Measurements from ENCODE around the gene MRPS14. TPM values are rescaled to one million over a fixed set of nuclear protein-coding genes. Genes with fewer than 3 reads are reported as not detected.

Gene MRPS14
- total RNA-seq, 1 donor: 17.7 TPM

- Histone ChIP-seq H3K79me2 (ENCODE audit: insufficient read depth, low read length) (no peaks in the 10 kb centered on the region), H3K36me3 (ENCODE audit: insufficient read depth, low read length) (no peaks in the 10 kb centered on the region), H2AFZ (ENCODE audit: low read length) (no peak overlapping the region), H3K27me3 (ENCODE audit: insufficient read depth, low read length) (no peaks in the 10 kb centered on the region), H3K4me2 (ENCODE audit: insufficient read depth, low read length) (peak overlapping the region; percentile 1), H3K9me3 (ENCODE audit: low read depth, low read length) (no peaks in the 10 kb centered on the region), H3K4me3 (ENCODE audit: insufficient read depth, low read length) (no peak overlapping the region), H3K4me1 (ENCODE audit: insufficient read depth, low read length) (peaks cover 13% of the 10 kb centered on the region), H4K20me1 (ENCODE audit: insufficient read depth, low read length) (no peaks in the 10 kb centered on the region), H3K27ac (ENCODE audit: low read depth, low read length) (no peak overlapping the region)
- TF ChIP-seq, protein P1, sequence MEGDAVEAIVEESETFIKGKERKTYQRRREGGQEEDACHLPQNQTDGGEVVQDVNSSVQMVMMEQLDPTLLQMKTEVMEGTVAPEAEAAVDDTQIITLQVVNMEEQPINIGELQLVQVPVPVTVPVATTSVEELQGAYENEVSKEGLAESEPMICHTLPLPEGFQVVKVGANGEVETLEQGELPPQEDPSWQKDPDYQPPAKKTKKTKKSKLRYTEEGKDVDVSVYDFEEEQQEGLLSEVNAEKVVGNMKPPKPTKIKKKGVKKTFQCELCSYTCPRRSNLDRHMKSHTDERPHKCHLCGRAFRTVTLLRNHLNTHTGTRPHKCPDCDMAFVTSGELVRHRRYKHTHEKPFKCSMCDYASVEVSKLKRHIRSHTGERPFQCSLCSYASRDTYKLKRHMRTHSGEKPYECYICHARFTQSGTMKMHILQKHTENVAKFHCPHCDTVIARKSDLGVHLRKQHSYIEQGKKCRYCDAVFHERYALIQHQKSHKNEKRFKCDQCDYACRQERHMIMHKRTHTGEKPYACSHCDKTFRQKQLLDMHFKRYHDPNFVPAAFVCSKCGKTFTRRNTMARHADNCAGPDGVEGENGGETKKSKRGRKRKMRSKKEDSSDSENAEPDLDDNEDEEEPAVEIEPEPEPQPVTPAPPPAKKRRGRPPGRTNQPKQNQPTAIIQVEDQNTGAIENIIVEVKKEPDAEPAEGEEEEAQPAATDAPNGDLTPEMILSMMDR (IDR thresholded peaks at IDR 0.05; ENCODE audit: extremely low read depth, low read depth, low read length): no peak
- DNase-seq (ENCODE audit: insufficient read length, low spot score, missing footprints): no peak
Measured at GRCh38 chr1:174967845-174968705, 55.1 kb downstream of the MRPS14 start.

GRCh38 chr1:174966008-174966572 is 57.1 kb downstream of the MRPS14 start:
- no peak overlapping the region for H3K4me3 ChIP-seq (ENCODE audit: insufficient read depth, low read length)
- no peaks in the 10 kb centered on the region for H3K36me3 ChIP-seq (ENCODE audit: insufficient read depth, low read length)
- H3K4me2 ChIP-seq (ENCODE audit: insufficient read depth, low read length): no peak overlapping the region
- TF ChIP-seq, protein P1 (IDR thresholded peaks at IDR 0.05; ENCODE audit: extremely low read depth, low read depth, low read length): no peak
- peaks cover 13% of the 10 kb centered on the region for H3K4me1 ChIP-seq (ENCODE audit: insufficient read depth, low read length)
- no peak overlapping the region for H3K27ac ChIP-seq (ENCODE audit: low read depth, low read length)
- no peak for DNase-seq (ENCODE audit: insufficient read length, low spot score, missing footprints)
- H3K9me3 ChIP-seq (ENCODE audit: low read depth, low read length): no peaks in the 10 kb centered on the region
- H4K20me1 ChIP-seq (ENCODE audit: insufficient read depth, low read length): no peaks in the 10 kb centered on the region
- H3K27me3 ChIP-seq (ENCODE audit: insufficient read depth, low read length): no peaks in the 10 kb centered on the region
- no peak overlapping the region for H2AFZ ChIP-seq (ENCODE audit: low read length)
- H3K79me2 ChIP-seq (ENCODE audit: insufficient read depth, low read length): no peaks in the 10 kb centered on the region

DNA sequence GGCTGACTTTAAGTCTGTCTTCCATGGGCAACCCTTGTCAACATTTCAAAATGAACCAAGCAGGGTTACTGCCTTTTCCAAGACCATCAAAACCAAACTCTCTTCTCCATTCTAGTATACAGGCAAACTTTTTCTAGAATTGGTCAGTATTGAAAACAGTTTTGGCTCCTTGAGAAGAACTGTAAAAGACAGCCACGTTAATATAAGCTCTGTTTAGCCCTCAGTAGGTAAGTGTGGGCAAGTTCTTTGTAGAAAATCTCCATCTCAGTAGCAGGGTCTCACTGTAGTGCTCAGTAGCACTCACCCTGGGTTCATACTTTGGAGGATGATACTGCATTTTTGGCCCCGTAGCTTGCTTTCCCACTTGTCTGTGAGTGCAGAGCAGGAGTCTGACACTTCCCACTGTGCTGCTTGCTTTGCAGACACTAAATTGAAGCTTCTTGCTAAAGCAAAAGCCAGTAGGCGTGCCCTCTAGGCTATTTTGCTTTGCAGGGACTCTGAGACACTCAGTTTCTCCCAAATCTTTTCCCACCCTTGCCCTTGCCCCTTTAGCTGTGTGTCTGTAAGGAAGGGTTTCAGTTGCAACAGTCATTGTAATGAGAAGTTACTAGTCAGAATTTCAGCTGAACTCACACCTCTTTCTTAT is 57.7 kb downstream of the MRPS14 start:
- Histone ChIP-seq H2AFZ (ENCODE audit: low read length) (no peak overlapping the region), H3K4me2 (ENCODE audit: insufficient read depth, low read length) (no peak overlapping the region), H3K36me3 (ENCODE audit: insufficient read depth, low read length) (no peaks in the 10 kb centered on the region), H3K27me3 (ENCODE audit: insufficient read depth, low read length) (no peaks in the 10 kb centered on the region), H3K4me3 (ENCODE audit: insufficient read depth, low read length) (no peak overlapping the region), H3K4me1 (ENCODE audit: insufficient read depth, low read length) (peaks cover 13% of the 10 kb centered on the region), H4K20me1 (ENCODE audit: insufficient read depth, low read length) (no peaks in the 10 kb centered on the region), H3K9me3 (ENCODE audit: low read depth, low read length) (no peaks in the 10 kb centered on the region), H3K27ac (ENCODE audit: low read depth, low read length) (no peak overlapping the region), H3K79me2 (ENCODE audit: insufficient read depth, low read length) (no peaks in the 10 kb centered on the region)
- DNase-seq (ENCODE audit: insufficient read length, low spot score, missing footprints): no peak
- TF ChIP-seq, protein P1 (IDR thresholded peaks at IDR 0.05; ENCODE audit: extremely low read depth, low read depth, low read length): no peak

- peaks cover 13% of the 10 kb centered on the region for H3K4me1 ChIP-seq (ENCODE audit: insufficient read depth, low read length)
- no peak for DNase-seq (ENCODE audit: insufficient read length, low spot score, missing footprints)
Measured at GRCh38 chr1:174964972-174965361, 58.3 kb downstream of the MRPS14 start.

More at GRCh38 chr1:174964972-174965361, 58.3 kb downstream of the MRPS14 start:
- Histone ChIP-seq H3K4me3 (ENCODE audit: insufficient read depth, low read length) (no peak overlapping the region), H3K79me2 (ENCODE audit: insufficient read depth, low read length) (no peaks in the 10 kb centered on the region), H3K27me3 (ENCODE audit: insufficient read depth, low read length) (no peaks in the 10 kb centered on the region), H4K20me1 (ENCODE audit: insufficient read depth, low read length) (no peaks in the 10 kb centered on the region), H3K9me3 (ENCODE audit: low read depth, low read length) (no peaks in the 10 kb centered on the region), H3K27ac (ENCODE audit: low read depth, low read length) (no peak overlapping the region), H3K4me2 (ENCODE audit: insufficient read depth, low read length) (no peak overlapping the region), H3K36me3 (ENCODE audit: insufficient read depth, low read length) (no peaks in the 10 kb centered on the region), H2AFZ (ENCODE audit: low read length) (no peak overlapping the region)
- TF ChIP-seq, protein P1 (IDR thresholded peaks at IDR 0.05; ENCODE audit: extremely low read depth, low read depth, low read length): no peak
